SK-N-SH (cell line): ENCODE results near the gene KMT2B. TPM values are rescaled to one million over a fixed set of nuclear protein-coding genes. Genes with fewer than 3 reads are reported as not detected.
A peak's percentile ranks its signal among the peaks of the same experiment; 100 is the strongest.

Source experiments
- CTCF ChIA-PET: fragments of 300-600, 350-600 bp; formaldehyde crosslinking; extraction: SDS; loops from one replicate; lab custom pipeline; 2021; lab: Yijun Ruan, JAX
- POLR2A ChIA-PET: fragments of 350-600 bp; sonication (Branson Sonifier 250); formaldehyde crosslinking; extraction: SDS; loops from one replicate; lab custom pipeline; 2020; ENCODE audit warnings: antibody characterized with exemption, inconsistent platforms; lab: Yijun Ruan, JAX
- DNase-seq: peaks from one replicate; pipeline ENCODE4 v3.0.0; 2012
- H2AFZ ChIP-seq: fragments of 200-600 bp; sonication (generic); 2 replicates; pipeline ENCODE4 v1.8.1; 2016; ENCODE audit warnings: antibody characterized with exemption, mild to moderate bottlenecking, low read depth
- H3F3A ChIP-seq: fragments of 200-600 bp; sonication (generic); replicated peaks from 2 replicates; pipeline ENCODE3; 2016; ENCODE audit warnings: antibody characterized with exemption, mild to moderate bottlenecking; ENCODE audit not compliant: insufficient read depth
- H3K27ac ChIP-seq, 2 experiments: fragments of 200-500 bp in 1 of 2; fragments of 200-600 bp in 1 of 2; sonication (Bioruptor generic) in 1 of 2; sonication (generic), shearing (Covaris generic) in 1 of 2; 2 replicates each; pipeline versions ENCODE4 v1.5.1 to v1.6.1; 2014 to 2016; ENCODE audit warnings: low read depth in 2 of 2, inconsistent platforms in 1 of 2, low read length in 1 of 2, mild to moderate bottlenecking in 1 of 2, mixed read lengths in 1 of 2
- H3K27me3 ChIP-seq: fragments of 200-600 bp; sonication (generic), shearing (Covaris generic); 2 replicates; pipeline ENCODE4 v1.6.1; 2016; ENCODE audit warnings: mixed run types; ENCODE audit not compliant: insufficient read depth
- H3K36me3 ChIP-seq, 2 experiments: fragments of 200-500 bp in 1 of 2; fragments of 200-600 bp in 1 of 2; sonication (Bioruptor generic) in 1 of 2; sonication (generic) in 1 of 2; replicated peaks in 1 of 2; 2 replicates each; pipeline versions ENCODE3 to v1.5.1; 2014 to 2016; ENCODE audit warnings: low read length in 1 of 2, mild to moderate bottlenecking in 1 of 2; ENCODE audit not compliant: insufficient read depth in 2 of 2, control insufficient read depth in 1 of 2
- H3K4me1 ChIP-seq, 2 experiments: fragments of 200-500 bp in 1 of 2; fragments of 200-600 bp in 1 of 2; sonication (Bioruptor generic) in 1 of 2; sonication (generic), shearing (Covaris generic) in 1 of 2; 2 replicates each; pipeline versions ENCODE4 v1.5.1 to v1.6.1; 2014 to 2016; ENCODE audit warnings: low read depth in 1 of 2, low read length in 1 of 2, mixed run types in 1 of 2; ENCODE audit not compliant: insufficient read depth in 2 of 2, control insufficient read depth in 1 of 2
- H3K4me2 ChIP-seq: fragments of 200-600 bp; sonication (generic), shearing (Covaris generic); 2 replicates; pipeline ENCODE4 v1.6.1; 2017; ENCODE audit warnings: mixed run types
- H3K4me3 ChIP-seq, 2 experiments: fragments of 200-500 bp in 1 of 2; fragments of 200-600 bp in 1 of 2; sonication (Bioruptor generic) in 1 of 2; sonication (generic), shearing (Covaris generic) in 1 of 2; 2 replicates each; pipeline versions ENCODE4 v1.5.1 to v1.8.1; 2014 to 2016; ENCODE audit warnings: low read depth in 2 of 2, inconsistent platforms in 1 of 2, low read length in 1 of 2, mild to moderate bottlenecking in 1 of 2, mixed read lengths in 1 of 2, moderate library complexity in 1 of 2
- H3K79me2 ChIP-seq: fragments of 200-600 bp; sonication (generic); 2 replicates; pipeline ENCODE4 v1.8.1; 2017; ENCODE audit warnings: mild to moderate bottlenecking; ENCODE audit not compliant: insufficient read depth
- H3K9ac ChIP-seq: fragments of 200-600 bp; sonication (generic); 2 replicates; pipeline ENCODE4 v1.6.1; 2017; ENCODE audit warnings: mixed run types
- H3K9me2 ChIP-seq: fragments of 200-600 bp; sonication (generic); 2 replicates; pipeline ENCODE4 v1.6.1; 2017; ENCODE audit warnings: mixed run types
- H3K9me3 ChIP-seq: fragments of 200-600 bp; sonication (generic); 2 replicates; pipeline ENCODE4 v1.6.1; 2017; ENCODE audit warnings: mixed run types, mild to moderate bottlenecking, moderate library complexity
- H4K20me1 ChIP-seq: fragments of 200-600 bp; sonication (generic); 2 replicates; pipeline ENCODE4 v1.6.1; 2017; ENCODE audit warnings: mild to moderate bottlenecking, mixed run types; ENCODE audit not compliant: insufficient read depth
- CHD2 ChIP-seq: fragments of 150-350 bp; IDR thresholded peaks from 2 replicates; pipeline ENCODE4 v1.6.1; 2018; ENCODE audit warnings: low read length; ENCODE audit not compliant: partially characterized antibody
- ELF1 ChIP-seq: IDR thresholded peaks from 2 replicates; pipeline ENCODE4 v1.4.0; 2012
- EP300 ChIP-seq, 2 experiments: IDR thresholded peaks; 2 replicates each; pipeline versions ENCODE4 v1.4.0 to v1.6.1; 2012; ENCODE audit warnings: borderline replicate concordance in 1 of 2, low read depth in 1 of 2, low read length in 1 of 2
- FOSL2 ChIP-seq: IDR thresholded peaks from 2 replicates; pipeline ENCODE4 v1.4.0; 2012; ENCODE audit warnings: low read depth, mild to moderate bottlenecking, moderate library complexity, borderline replicate concordance
- FOXJ3 ChIP-seq: sonication (generic); formaldehyde crosslinking; IDR thresholded peaks from 2 replicates; pipeline ENCODE4 v1.5.1; 2020; ENCODE audit warnings: mild to moderate bottlenecking, missing genetic modification reagents
- FOXM1 ChIP-seq: IDR thresholded peaks from 2 replicates; pipeline ENCODE4 v1.4.0; 2012; ENCODE audit warnings: low read depth, mild to moderate bottlenecking
- GABPA ChIP-seq: IDR thresholded peaks from 2 replicates; pipeline ENCODE4 v1.4.0; 2012; ENCODE audit warnings: low read depth, mild to moderate bottlenecking
- MEF2A ChIP-seq: IDR thresholded peaks from 2 replicates; pipeline ENCODE4 v1.4.0; 2012; ENCODE audit warnings: low read depth, borderline replicate concordance
- RCOR1 ChIP-seq: fragments of 150-350 bp; IDR thresholded peaks from 2 replicates; pipeline ENCODE4 v1.6.1; 2017; ENCODE audit warnings: antibody characterized with exemption, low read length
- RFX5 ChIP-seq: IDR thresholded peaks from 2 replicates; pipeline ENCODE4 v1.6.1; 2012; ENCODE audit warnings: mild to moderate bottlenecking, improper control_type of control experiment, low read length
- SIN3A ChIP-seq: IDR thresholded peaks from 2 replicates; pipeline ENCODE4 v1.6.1; 2012; ENCODE audit warnings: low read depth, mild to moderate bottlenecking, low read length, moderate library complexity, borderline replicate concordance
- TAF1 ChIP-seq: IDR thresholded peaks from 2 replicates; pipeline ENCODE4 v1.6.1; 2012; ENCODE audit warnings: low read depth, mild to moderate bottlenecking, low read length, moderate library complexity, borderline replicate concordance
- TCF12 ChIP-seq: IDR thresholded peaks from 2 replicates; pipeline ENCODE4 v1.4.0; 2012
- TEAD4 ChIP-seq: IDR thresholded peaks from 2 replicates; pipeline ENCODE4 v1.4.0; 2012; ENCODE audit warnings: mild to moderate bottlenecking, borderline replicate concordance; ENCODE audit not compliant: insufficient read depth
- YY1 ChIP-seq: IDR thresholded peaks from 2 replicates; pipeline ENCODE4 v1.4.0; 2012; ENCODE audit warnings: low read depth, mild to moderate bottlenecking
- WGBS: methylation state at CpG from one replicate; pipeline ENCODE4 v1.1.6; 2017; ENCODE audit warnings: low lambda C conversion rate; 5-methylcytosine and 5-hydroxymethylcytosine counted together
- polyA plus RNA-seq, 3 experiments: library from polyadenylated mRNA; depleted of rRNA; stranded (reverse); fragments of >200 nt; gene quantifications; 2 replicates each; pipeline ENCODE4 v1.2.3, GENCODE V29; 2012
- TF ChIP-seq, protein P1 (sequence below): IDR thresholded peaks from 2 replicates; pipeline ENCODE4 v1.6.1; 2012; ENCODE audit warnings: mild to moderate bottlenecking, low read depth, low read length, moderate library complexity
- TF ChIP-seq, protein P2 (sequence below): IDR thresholded peaks from 2 replicates; pipeline ENCODE4 v1.4.0; 2012; ENCODE audit warnings: low read depth
- TF ChIP-seq, protein P3 (sequence below): fragments of 200-600 bp; sonication (generic); IDR thresholded peaks from 2 replicates; pipeline ENCODE4 v1.6.1; 2017; ENCODE audit warnings: antibody characterized with exemption, mild to moderate bottlenecking, moderate library complexity
- TF ChIP-seq, protein P4 (sequence below): fragments of 150-350 bp; IDR thresholded peaks from 2 replicates; pipeline ENCODE4 v1.6.1; 2016; ENCODE audit warnings: mild to moderate bottlenecking, low read depth, low read length

KMT2B gene
- polyA plus RNA-seq, 1 of the 3 experiments (the other 2 are of a cell fraction), result 29.2 TPM

DNA sequence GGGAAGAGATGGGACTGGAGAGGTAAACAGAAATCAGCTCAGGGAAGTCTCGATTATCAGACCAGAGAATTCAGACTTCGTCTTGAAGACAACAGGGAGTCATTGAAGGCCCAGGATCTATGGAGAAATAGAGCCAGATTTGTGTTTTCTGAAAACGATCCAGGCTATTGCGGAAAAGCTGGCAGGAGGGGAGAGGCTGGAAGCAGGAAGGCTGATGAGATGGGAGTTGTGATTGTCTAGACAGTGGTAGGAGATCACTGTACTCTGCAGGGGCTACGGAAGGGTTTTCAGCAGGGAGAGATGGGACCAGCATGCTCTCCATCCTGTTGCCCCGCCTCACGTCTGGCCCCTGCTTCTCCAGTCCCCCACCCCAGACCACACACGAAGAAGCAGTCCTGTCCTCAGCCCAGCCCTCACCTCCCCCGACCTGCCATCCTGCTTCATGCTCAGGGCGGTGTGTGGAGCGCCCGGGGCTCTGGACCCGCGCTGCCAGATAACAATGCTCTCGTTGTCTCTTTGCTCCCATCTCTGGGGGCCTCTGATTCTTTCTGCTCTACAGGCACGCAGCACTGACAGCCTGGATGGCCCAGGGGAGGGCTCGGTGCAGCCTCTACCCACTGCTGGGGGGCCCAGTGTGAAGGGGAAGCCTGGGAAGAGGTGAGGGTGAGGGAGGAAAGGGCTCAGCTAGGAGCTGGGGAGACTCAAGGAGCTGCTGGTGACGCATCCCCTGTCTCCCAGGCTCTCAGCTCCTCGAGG, 59.5 kb downstream of the KMT2B start:
- ChIA-PET CTCF (interaction anchor here (1.4 kb wide), 1 partner anchor 43 kb away, joined by 3 read pairs; no protein-coding TSS in a partner anchor), POLR2A (no interaction called here)
- no peaks in the 10 kb centered on the region for H3K27me3 ChIP-seq
- H3K4me2 ChIP-seq, result peak overlapping the region; percentile 90; the same call in 1 of the 2 replicates
- H2AFZ ChIP-seq, result no peak overlapping the region
- H3K36me3 ChIP-seq, result peaks cover 0 to 3% of the 10 kb centered on the region in 2 experiments
- no peak overlapping the region for H3K4me3 ChIP-seq
- peaks cover 13% of the 10 kb centered on the region; the same call in 1 of the 2 replicates for H3K79me2 ChIP-seq
- DNase-seq, result no peak
- H4K20me1 ChIP-seq, result no peaks in the 10 kb centered on the region
- no peak for TF ChIP-seq TEAD4
- no peak for TF ChIP-seq EP300 (IDR thresholded peaks at IDR 0.05; ENCODE audit: borderline replicate concordance in 1 of 2, low read depth in 1 of 2, low read length in 1 of 2)
- no peak for TF ChIP-seq SIN3A
- no peak for TF ChIP-seq TAF1
- no peak for TF ChIP-seq ELF1
- TF ChIP-seq, protein P1, sequence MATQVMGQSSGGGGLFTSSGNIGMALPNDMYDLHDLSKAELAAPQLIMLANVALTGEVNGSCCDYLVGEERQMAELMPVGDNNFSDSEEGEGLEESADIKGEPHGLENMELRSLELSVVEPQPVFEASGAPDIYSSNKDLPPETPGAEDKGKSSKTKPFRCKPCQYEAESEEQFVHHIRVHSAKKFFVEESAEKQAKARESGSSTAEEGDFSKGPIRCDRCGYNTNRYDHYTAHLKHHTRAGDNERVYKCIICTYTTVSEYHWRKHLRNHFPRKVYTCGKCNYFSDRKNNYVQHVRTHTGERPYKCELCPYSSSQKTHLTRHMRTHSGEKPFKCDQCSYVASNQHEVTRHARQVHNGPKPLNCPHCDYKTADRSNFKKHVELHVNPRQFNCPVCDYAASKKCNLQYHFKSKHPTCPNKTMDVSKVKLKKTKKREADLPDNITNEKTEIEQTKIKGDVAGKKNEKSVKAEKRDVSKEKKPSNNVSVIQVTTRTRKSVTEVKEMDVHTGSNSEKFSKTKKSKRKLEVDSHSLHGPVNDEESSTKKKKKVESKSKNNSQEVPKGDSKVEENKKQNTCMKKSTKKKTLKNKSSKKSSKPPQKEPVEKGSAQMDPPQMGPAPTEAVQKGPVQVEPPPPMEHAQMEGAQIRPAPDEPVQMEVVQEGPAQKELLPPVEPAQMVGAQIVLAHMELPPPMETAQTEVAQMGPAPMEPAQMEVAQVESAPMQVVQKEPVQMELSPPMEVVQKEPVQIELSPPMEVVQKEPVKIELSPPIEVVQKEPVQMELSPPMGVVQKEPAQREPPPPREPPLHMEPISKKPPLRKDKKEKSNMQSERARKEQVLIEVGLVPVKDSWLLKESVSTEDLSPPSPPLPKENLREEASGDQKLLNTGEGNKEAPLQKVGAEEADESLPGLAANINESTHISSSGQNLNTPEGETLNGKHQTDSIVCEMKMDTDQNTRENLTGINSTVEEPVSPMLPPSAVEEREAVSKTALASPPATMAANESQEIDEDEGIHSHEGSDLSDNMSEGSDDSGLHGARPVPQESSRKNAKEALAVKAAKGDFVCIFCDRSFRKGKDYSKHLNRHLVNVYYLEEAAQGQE, result no peak
- TF ChIP-seq CHD2, result no peak
- TF ChIP-seq, protein P2, sequence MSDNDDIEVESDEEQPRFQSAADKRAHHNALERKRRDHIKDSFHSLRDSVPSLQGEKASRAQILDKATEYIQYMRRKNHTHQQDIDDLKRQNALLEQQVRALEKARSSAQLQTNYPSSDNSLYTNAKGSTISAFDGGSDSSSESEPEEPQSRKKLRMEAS, result no peak
- TF ChIP-seq FOSL2, result no peak
- TF ChIP-seq, protein P3, sequence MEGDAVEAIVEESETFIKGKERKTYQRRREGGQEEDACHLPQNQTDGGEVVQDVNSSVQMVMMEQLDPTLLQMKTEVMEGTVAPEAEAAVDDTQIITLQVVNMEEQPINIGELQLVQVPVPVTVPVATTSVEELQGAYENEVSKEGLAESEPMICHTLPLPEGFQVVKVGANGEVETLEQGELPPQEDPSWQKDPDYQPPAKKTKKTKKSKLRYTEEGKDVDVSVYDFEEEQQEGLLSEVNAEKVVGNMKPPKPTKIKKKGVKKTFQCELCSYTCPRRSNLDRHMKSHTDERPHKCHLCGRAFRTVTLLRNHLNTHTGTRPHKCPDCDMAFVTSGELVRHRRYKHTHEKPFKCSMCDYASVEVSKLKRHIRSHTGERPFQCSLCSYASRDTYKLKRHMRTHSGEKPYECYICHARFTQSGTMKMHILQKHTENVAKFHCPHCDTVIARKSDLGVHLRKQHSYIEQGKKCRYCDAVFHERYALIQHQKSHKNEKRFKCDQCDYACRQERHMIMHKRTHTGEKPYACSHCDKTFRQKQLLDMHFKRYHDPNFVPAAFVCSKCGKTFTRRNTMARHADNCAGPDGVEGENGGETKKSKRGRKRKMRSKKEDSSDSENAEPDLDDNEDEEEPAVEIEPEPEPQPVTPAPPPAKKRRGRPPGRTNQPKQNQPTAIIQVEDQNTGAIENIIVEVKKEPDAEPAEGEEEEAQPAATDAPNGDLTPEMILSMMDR, result no peak
- TF ChIP-seq, protein P4, sequence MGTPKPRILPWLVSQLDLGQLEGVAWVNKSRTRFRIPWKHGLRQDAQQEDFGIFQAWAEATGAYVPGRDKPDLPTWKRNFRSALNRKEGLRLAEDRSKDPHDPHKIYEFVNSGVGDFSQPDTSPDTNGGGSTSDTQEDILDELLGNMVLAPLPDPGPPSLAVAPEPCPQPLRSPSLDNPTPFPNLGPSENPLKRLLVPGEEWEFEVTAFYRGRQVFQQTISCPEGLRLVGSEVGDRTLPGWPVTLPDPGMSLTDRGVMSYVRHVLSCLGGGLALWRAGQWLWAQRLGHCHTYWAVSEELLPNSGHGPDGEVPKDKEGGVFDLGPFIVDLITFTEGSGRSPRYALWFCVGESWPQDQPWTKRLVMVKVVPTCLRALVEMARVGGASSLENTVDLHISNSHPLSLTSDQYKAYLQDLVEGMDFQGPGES, result no peak
- no peak for TF ChIP-seq MEF2A
- no peak for TF ChIP-seq YY1
- TF ChIP-seq RCOR1, result no peak
- TF ChIP-seq FOXM1, result no peak
- TF ChIP-seq RFX5, result no peak
- no peak for TF ChIP-seq TCF12
- no peak for TF ChIP-seq GABPA
- TF ChIP-seq FOXJ3 (CRISPR knock-in tag), result no peak
- H3K27ac ChIP-seq, result no peak overlapping the region
- H3K4me1 ChIP-seq, result peaks cover 0 to 12% of the 10 kb centered on the region in 2 experiments; a peak in 2 of 4 replicates
- peaks cover 8% of the 10 kb centered on the region for H3F3A ChIP-seq
- no peak overlapping the region for H3K9ac ChIP-seq
- no peaks in the 10 kb centered on the region for H3K9me2 ChIP-seq
- H3K9me3 ChIP-seq, result no peaks in the 10 kb centered on the region
- 76% methylated on average over 16 of the region's 19 CpGs for WGBS
